Neutrophil (primary cell): ENCODE data around the gene UBE2J2.

Experiments
- H3K27ac ChIP-seq: fragments of 200-600 bp; sonication (generic); 2 replicates; pipeline ENCODE4 v1.5.1; 2016; ENCODE audit warnings: mild to moderate bottlenecking, moderate library complexity
- H3K27me3 ChIP-seq: fragments of 200-600 bp; sonication (generic); 2 replicates; pipeline ENCODE4 v1.6.0; 2016; ENCODE audit warnings: mild to moderate bottlenecking
- H3K36me3 ChIP-seq: fragments of 200-600 bp; sonication (generic); 2 replicates; pipeline ENCODE4 v1.5.1; 2017
- H3K4me1 ChIP-seq, 2 experiments: fragments of 200-600 bp in 1 of 2; sonication (generic) in 1 of 2; 1 replicate in 1 of 2; 2 replicates in 1 of 2; pipeline versions ENCODE4 v1.5.1 to v1.6.1; 2013 to 2016; ENCODE audit warnings: low read depth in 1 of 2, low read length in 1 of 2, mild to moderate bottlenecking in 1 of 2, moderate library complexity in 1 of 2; ENCODE audit not compliant: control insufficient read depth in 1 of 2, insufficient read depth in 1 of 2
- H3K4me3 ChIP-seq, 2 experiments: fragments of 200-600 bp in 1 of 2; sonication (generic) in 1 of 2; 1 replicate in 1 of 2; 2 replicates in 1 of 2; pipeline ENCODE4 v1.5.1; 2013 to 2016; ENCODE audit warnings: low read depth in 1 of 2, low read length in 1 of 2, mild to moderate bottlenecking in 1 of 2, moderate library complexity in 1 of 2
- H3K9me3 ChIP-seq: fragments of 200-600 bp; sonication (generic); 2 replicates; pipeline ENCODE4 v1.5.1; 2016
- TF ChIP-seq, protein P1 (sequence below): fragments of 200-600 bp; sonication (generic); IDR thresholded peaks from 2 replicates; pipeline ENCODE4 v1.5.1; 2016; ENCODE audit warnings: antibody characterized with exemption

The UBE2J2 gene

GRCh38 chr1:1213345-1214265 is 60.0 kb downstream of the UBE2J2 start, which contains the start of gene TNFRSF4:
TNFRSF4 (minus strand) TSS chr1:1214153; CDS start chr1:1214127, 26 bp downstream.
- no peaks in the 10 kb centered on the region for H3K9me3 ChIP-seq
- no peak within 1 kb of the TSS for H3K27ac ChIP-seq
- TF ChIP-seq, protein P1, sequence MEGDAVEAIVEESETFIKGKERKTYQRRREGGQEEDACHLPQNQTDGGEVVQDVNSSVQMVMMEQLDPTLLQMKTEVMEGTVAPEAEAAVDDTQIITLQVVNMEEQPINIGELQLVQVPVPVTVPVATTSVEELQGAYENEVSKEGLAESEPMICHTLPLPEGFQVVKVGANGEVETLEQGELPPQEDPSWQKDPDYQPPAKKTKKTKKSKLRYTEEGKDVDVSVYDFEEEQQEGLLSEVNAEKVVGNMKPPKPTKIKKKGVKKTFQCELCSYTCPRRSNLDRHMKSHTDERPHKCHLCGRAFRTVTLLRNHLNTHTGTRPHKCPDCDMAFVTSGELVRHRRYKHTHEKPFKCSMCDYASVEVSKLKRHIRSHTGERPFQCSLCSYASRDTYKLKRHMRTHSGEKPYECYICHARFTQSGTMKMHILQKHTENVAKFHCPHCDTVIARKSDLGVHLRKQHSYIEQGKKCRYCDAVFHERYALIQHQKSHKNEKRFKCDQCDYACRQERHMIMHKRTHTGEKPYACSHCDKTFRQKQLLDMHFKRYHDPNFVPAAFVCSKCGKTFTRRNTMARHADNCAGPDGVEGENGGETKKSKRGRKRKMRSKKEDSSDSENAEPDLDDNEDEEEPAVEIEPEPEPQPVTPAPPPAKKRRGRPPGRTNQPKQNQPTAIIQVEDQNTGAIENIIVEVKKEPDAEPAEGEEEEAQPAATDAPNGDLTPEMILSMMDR: no peak
- H3K4me1 ChIP-seq: peaks cover 0 to 11% of the 10 kb centered on the region in 2 experiments
- peaks cover 67% of the 10 kb centered on the region for H3K27me3 ChIP-seq
- no peak within 1 kb of the TSS for H3K4me3 ChIP-seq
- peaks cover 35% of the 10 kb centered on the region for H3K36me3 ChIP-seq

DNA sequence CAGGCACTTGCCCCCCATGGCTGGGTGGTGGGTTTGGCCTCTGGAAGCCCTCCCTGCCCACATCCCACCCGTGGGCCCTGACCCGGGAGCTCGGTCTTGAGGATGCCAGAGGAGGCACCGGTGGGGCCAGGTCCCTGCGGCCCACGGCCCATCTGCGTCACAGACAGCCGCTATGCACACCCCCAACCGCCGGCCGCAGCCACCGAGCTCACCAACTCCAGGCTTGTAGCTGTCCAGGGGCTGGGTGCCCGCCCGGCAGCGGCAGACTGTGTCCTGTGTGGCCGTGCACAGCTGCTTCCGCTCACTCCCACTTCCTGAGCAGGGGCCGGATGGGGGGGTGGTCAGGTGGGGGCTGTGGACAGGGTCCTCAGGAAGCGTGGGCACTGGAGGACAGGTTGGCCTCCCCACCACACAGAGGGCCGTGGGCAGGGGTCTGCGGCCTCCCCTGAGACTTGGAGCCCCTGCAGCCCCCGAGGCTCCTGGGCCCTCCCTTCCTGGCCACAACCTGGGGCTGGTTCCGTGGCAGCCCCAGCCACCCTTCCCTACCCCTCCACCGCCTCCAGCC is 60.8 kb downstream of the UBE2J2 start:
- peaks cover 0 to 11% of the 10 kb centered on the region in 2 experiments for H3K4me1 ChIP-seq
- H3K36me3 ChIP-seq: peaks cover 28% of the 10 kb centered on the region
- H3K27ac ChIP-seq: no peak overlapping the region
- H3K4me3 ChIP-seq: no peak overlapping the region
- no peaks in the 10 kb centered on the region for H3K9me3 ChIP-seq
- peaks cover 75% of the 10 kb centered on the region for H3K27me3 ChIP-seq
- TF ChIP-seq, protein P1: no peak

- H3K27ac ChIP-seq: no peak overlapping the region
- peaks cover 0 to 11% of the 10 kb centered on the region in 2 experiments for H3K4me1 ChIP-seq
- H3K4me3 ChIP-seq: no peak overlapping the region
- no peaks in the 10 kb centered on the region for H3K9me3 ChIP-seq
- H3K27me3 ChIP-seq: peaks cover 86% of the 10 kb centered on the region
- TF ChIP-seq, protein P1: no peak
- H3K36me3 ChIP-seq: peaks cover 17% of the 10 kb centered on the region
Observed at GRCh38 chr1:1211541-1212441, 61.9 kb downstream of the UBE2J2 start.

DNA sequence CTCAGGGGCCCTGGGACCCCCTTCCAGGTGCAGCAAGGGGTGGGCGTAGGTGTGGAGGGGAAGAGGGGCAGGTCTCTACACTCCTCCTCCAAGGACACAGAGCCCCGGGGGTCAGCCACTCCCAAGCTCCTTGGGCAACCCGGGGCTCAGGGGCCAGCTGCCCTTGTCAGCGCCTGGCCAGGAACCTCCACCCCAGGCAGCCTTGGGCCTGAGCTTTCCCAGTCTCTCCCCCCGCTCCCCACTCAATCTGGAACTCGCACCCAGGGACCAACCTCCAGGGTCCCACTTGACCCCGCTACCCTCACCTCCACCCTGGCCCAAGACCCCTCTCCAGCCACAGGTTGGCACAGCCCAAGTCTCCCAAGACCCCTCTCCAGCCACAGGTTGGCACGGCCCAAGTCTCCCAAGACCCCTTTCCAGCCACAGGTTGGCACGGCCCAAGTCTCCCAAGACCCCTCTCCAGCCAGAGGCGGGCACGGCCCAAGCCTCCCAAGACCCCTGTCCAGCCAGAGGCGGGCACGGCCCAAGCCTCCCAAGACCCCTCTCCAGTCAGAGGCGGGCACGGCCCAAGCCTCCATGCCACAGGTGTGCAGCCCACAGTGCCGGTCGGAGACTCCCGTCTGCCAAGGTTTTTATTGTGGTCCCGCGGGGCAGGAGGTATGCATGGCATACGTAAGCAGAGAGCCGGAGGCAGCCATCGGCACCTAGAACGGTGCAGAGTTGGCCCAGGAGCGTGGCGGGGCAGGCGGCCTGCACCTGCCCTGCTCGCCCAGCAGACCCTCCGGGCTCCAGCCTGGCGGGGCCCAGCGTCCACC is 62.7 kb downstream of the UBE2J2 start:
- Histone ChIP-seq H3K27me3 (peaks cover 94% of the 10 kb centered on the region), H3K4me3 (no peak overlapping the region), H3K27ac (no peak overlapping the region), H3K9me3 (no peaks in the 10 kb centered on the region), H3K36me3 (peaks cover 9% of the 10 kb centered on the region), H3K4me1 (peaks cover 0 to 11% of the 10 kb centered on the region in 2 experiments)
- TF ChIP-seq, protein P1: no peak
